Right ventricle myocardium inferior (tissue), 1 donor: ENCODE results near the gene SF3A2. TPM values are rescaled to one million over a fixed set of nuclear protein-coding genes. Genes with fewer than 3 reads are reported as not detected.

Source experiments
- ATAC-seq: fragments of 200-7000 bp; cut with Tn5 transposase; one replicate; pipeline ENCODE4 v1.9.1; 2020; ENCODE audit warnings: mild to moderate bottlenecking, moderate library complexity
- DNase-seq: peaks from one replicate; pipeline ENCODE4 v3.0.0; 2021; ENCODE audit errors: missing footprints
- intact Hi-C: fragments of 100-400 bp; cut with DNase I; formaldehyde crosslinking; loops from one replicate; pipeline ENCODE4 v1.11.0; 2022
- total RNA-seq: library from RNA; stranded (reverse); fragmentation: NEBNext Ultra II Directional; extraction: Animal tissue kit (Norgen Biotek cat#: 25700); gene quantifications from one replicate; pipeline ENCODE4 v1.2.1, GENCODE V29; 2021
- donor health status: DM: no; HTN: yes; CAD: no; lungs with severe emphysema.

The SF3A2 gene
- total RNA-seq, 1 donor from 2014 or later, result 30.3 TPM

- no peak for DNase-seq
- ATAC-seq, result peak; percentile 2
- intact Hi-C loops, result no loop called here
Observed at GRCh38 chr19:2249010-2249866, 12.6 kb downstream of the SF3A2 start, which contains the start of gene AMH. Gene AMH, plus strand, starts transcription at chr19:2249323. Its CDS starts 10 bp downstream, at chr19:2249333.

GRCh38 chr19:2249880-2250765 is 13.5 kb downstream of the SF3A2 start:
- ATAC-seq (peak; percentile 15), DNase-seq (no peak)
- intact Hi-C loops, result no loop called here

- intact Hi-C loops, result no loop called here
- no peak for ATAC-seq
- no peak for DNase-seq
Observed at GRCh38 chr19:2250766-2251105, 14.1 kb downstream of the SF3A2 start.

GRCh38 chr19:2251106-2252054 is 14.8 kb downstream of the SF3A2 start:
- DNase-seq (no peak), ATAC-seq (no peak)
- intact Hi-C loops, result no loop called here

- no peak for DNase-seq
- intact Hi-C loops, result no loop called here
- no peak for ATAC-seq
Observed at GRCh38 chr19:2252055-2252796, 15.6 kb downstream of the SF3A2 start.

GRCh38 chr19:2252797-2253105 is 16.1 kb downstream of the SF3A2 start:
- DNase-seq, result no peak
- no peak for ATAC-seq

GRCh38 chr19:2253106-2254063 is 16.8 kb downstream of the SF3A2 start:
- no peak for DNase-seq
- ATAC-seq, result no peak
- intact Hi-C loops, result no loop called here

More at GRCh38 chr19:2252797-2253105, 16.1 kb downstream of the SF3A2 start:
- intact Hi-C loops, result no loop called here

- intact Hi-C loops, result no loop called here
- DNase-seq (no peak), ATAC-seq (no peak)
Observed at GRCh38 chr19:2254064-2254872, 17.6 kb downstream of the SF3A2 start.

GRCh38 chr19:2255112-2255845 is 18.7 kb downstream of the SF3A2 start:
- intact Hi-C loops, result no loop called here
- DNase-seq (peak; percentile 16), ATAC-seq (no peak)

GRCh38 chr19:2255982-2256685 is 19.5 kb downstream of the SF3A2 start, which contains the start of gene JSRP1:
Gene JSRP1, minus strand, starts transcription at chr19:2256417. Its CDS starts 1,103 bp downstream, at chr19:2255314.
- intact Hi-C loops, result no loop called here
- ATAC-seq (no peak), DNase-seq (peak; percentile 33)

- ATAC-seq, result no peak
- no peak for DNase-seq
- intact Hi-C loops, result no loop called here
Observed at GRCh38 chr19:2259336-2259735, 22.7 kb downstream of the SF3A2 start.

GRCh38 chr19:2260341-2260805 is 23.7 kb downstream of the SF3A2 start:
- intact Hi-C loops, result no loop called here
- DNase-seq, result no peak
- ATAC-seq, result no peak

- ATAC-seq (no peak), DNase-seq (peak; percentile 81)
- intact Hi-C loops, result no loop called here
Observed at GRCh38 chr19:2261438-2262172, 25.0 kb downstream of the SF3A2 start.
